SK-N-SH treated with all-trans-retinoic acid at 6 μM for 48 hours (cell line): ENCODE results near the gene MYH11.

Experiments used
- ATAC-seq: fragments of 200-7000 bp; cut with Tn5 transposase; 3 replicates; pipeline ENCODE4 v1.9.1; 2020; ENCODE audit warnings: mild to moderate bottlenecking, moderate library complexity
- ARNTL ChIP-seq: fragments of 450-650 bp; formaldehyde crosslinking; IDR thresholded peaks from 2 replicates; pipeline ENCODE4 v1.5.0; 2020; ENCODE audit warnings: low read depth, mild to moderate bottlenecking, moderate library complexity, borderline replicate concordance
- BACH2 ChIP-seq: fragments of 250-450 bp; sonication (Bioruptor Pico); IDR thresholded peaks from 2 replicates; pipeline ENCODE4 v1.9.0; 2021; ENCODE audit warnings: mild to moderate bottlenecking, borderline replicate concordance
- CSDC2 ChIP-seq: fragments of 250-450 bp; sonication (Bioruptor Pico); IDR thresholded peaks from 2 replicates; pipeline ENCODE4 v1.5.0; 2020; ENCODE audit warnings: mild to moderate bottlenecking, moderate library complexity
- ESRRG ChIP-seq: fragments of 250-450 bp; sonication (Bioruptor Pico); IDR thresholded peaks from 2 replicates; pipeline ENCODE4 v1.6.1; 2021; ENCODE audit warnings: mild to moderate bottlenecking
- GLIS3 ChIP-seq: fragments of 250-450 bp; sonication (Bioruptor Pico); IDR thresholded peaks from 2 replicates; pipeline ENCODE4 v1.5.0; 2020; ENCODE audit warnings: mild to moderate bottlenecking, moderate library complexity
- ISL1 ChIP-seq: fragments of 250-450 bp; sonication (Bioruptor Pico); IDR thresholded peaks from 2 replicates; pipeline ENCODE4 v2.1.2; 2022; ENCODE audit warnings: mild to moderate bottlenecking, moderate library complexity
- OSR1 ChIP-seq: fragments of 250-450 bp; sonication (Bioruptor Pico); IDR thresholded peaks from 2 replicates; pipeline ENCODE4 v1.8.0; 2022; ENCODE audit warnings: moderate library complexity, mild to moderate bottlenecking, inconsistent platforms
- PPARA ChIP-seq: fragments of 250-450 bp; sonication (Bioruptor Pico); IDR thresholded peaks from 2 replicates; pipeline ENCODE4 v1.5.0; 2020; ENCODE audit warnings: mild to moderate bottlenecking, borderline replicate concordance
- RARB ChIP-seq: fragments of 250-450 bp; sonication (Bioruptor Pico); IDR thresholded peaks from 2 replicates; pipeline ENCODE4 v1.8.0; 2021; ENCODE audit warnings: mild to moderate bottlenecking, moderate library complexity
- SNAI2 ChIP-seq: fragments of 250-450 bp; sonication (Bioruptor Pico); IDR thresholded peaks from 2 replicates; pipeline ENCODE4 v1.5.0; 2020; ENCODE audit warnings: mild to moderate bottlenecking, moderate library complexity
- TCF4 ChIP-seq: fragments of 250-450 bp; sonication (Bioruptor Pico); IDR thresholded peaks from 2 replicates; pipeline ENCODE4 v1.8.0; 2021; ENCODE audit warnings: mild to moderate bottlenecking, moderate library complexity, borderline replicate concordance
- TOX ChIP-seq: fragments of 250-450 bp; sonication (Bioruptor Pico); IDR thresholded peaks from 2 replicates; pipeline ENCODE4 v1.8.0; 2021; ENCODE audit warnings: mild to moderate bottlenecking, moderate library complexity, borderline replicate concordance
- ZC3H10 ChIP-seq: fragments of 250-450 bp; sonication (Bioruptor Pico); IDR thresholded peaks from 2 replicates; pipeline ENCODE4 v1.5.1; 2021; ENCODE audit warnings: mild to moderate bottlenecking, moderate library complexity
- ZFP3 ChIP-seq: fragments of 250-450 bp; sonication (Bioruptor Pico); IDR thresholded peaks from 2 replicates; pipeline ENCODE4 v1.5.0; 2020; ENCODE audit warnings: mild to moderate bottlenecking, moderate library complexity
- ZFP30 ChIP-seq: fragments of 450-650 bp; formaldehyde crosslinking; IDR thresholded peaks from 2 replicates; pipeline ENCODE4 v1.5.0; 2022; ENCODE audit warnings: mild to moderate bottlenecking, moderate library complexity
- ZNF565 ChIP-seq: fragments of 450-650 bp; formaldehyde crosslinking; conservative IDR thresholded peaks from 2 replicates; pipeline ENCODE4 v1.5.0; 2020; ENCODE audit warnings: low read depth, mild to moderate bottlenecking, moderate library complexity
- ZNF70 ChIP-seq: fragments of 450-650 bp; formaldehyde crosslinking; IDR thresholded peaks from 2 replicates; pipeline ENCODE4 v1.5.0; 2020; ENCODE audit warnings: mild to moderate bottlenecking, moderate library complexity
- ZNF8 ChIP-seq: fragments of 450-650 bp; formaldehyde crosslinking; IDR thresholded peaks from 2 replicates; pipeline ENCODE4 v1.5.0; 2020; ENCODE audit warnings: mild to moderate bottlenecking, moderate library complexity
- TF ChIP-seq, protein P1 (sequence below): fragments of 250-450 bp; sonication (Bioruptor Pico); IDR thresholded peaks from 2 replicates; pipeline ENCODE4 v1.5.1; 2021; ENCODE audit warnings: mild to moderate bottlenecking, moderate library complexity
- TF ChIP-seq, protein P2 (sequence below): fragments of 250-450 bp; sonication (Bioruptor Pico); IDR thresholded peaks from 2 replicates; pipeline ENCODE4 v1.5.1; 2020; ENCODE audit warnings: low read depth, mild to moderate bottlenecking, moderate library complexity
- TF ChIP-seq, protein P3 (sequence below): fragments of 250-450 bp; sonication (Bioruptor Pico); IDR thresholded peaks from 2 replicates; pipeline ENCODE4 v1.5.0; 2020; ENCODE audit warnings: mild to moderate bottlenecking, moderate library complexity
- TF ChIP-seq, protein P4 (sequence below): fragments of 250-450 bp; sonication (Bioruptor Pico); IDR thresholded peaks from 2 replicates; pipeline ENCODE4 v1.8.0; 2020; ENCODE audit warnings: mild to moderate bottlenecking, moderate library complexity, borderline replicate concordance
- TF ChIP-seq, protein P5 (sequence below): fragments of 250-450 bp; sonication (Bioruptor Pico); IDR thresholded peaks from 2 replicates; pipeline ENCODE4 v1.8.0; 2021; ENCODE audit warnings: low read depth, mild to moderate bottlenecking, moderate library complexity, borderline replicate concordance

Gene MYH11

DNA sequence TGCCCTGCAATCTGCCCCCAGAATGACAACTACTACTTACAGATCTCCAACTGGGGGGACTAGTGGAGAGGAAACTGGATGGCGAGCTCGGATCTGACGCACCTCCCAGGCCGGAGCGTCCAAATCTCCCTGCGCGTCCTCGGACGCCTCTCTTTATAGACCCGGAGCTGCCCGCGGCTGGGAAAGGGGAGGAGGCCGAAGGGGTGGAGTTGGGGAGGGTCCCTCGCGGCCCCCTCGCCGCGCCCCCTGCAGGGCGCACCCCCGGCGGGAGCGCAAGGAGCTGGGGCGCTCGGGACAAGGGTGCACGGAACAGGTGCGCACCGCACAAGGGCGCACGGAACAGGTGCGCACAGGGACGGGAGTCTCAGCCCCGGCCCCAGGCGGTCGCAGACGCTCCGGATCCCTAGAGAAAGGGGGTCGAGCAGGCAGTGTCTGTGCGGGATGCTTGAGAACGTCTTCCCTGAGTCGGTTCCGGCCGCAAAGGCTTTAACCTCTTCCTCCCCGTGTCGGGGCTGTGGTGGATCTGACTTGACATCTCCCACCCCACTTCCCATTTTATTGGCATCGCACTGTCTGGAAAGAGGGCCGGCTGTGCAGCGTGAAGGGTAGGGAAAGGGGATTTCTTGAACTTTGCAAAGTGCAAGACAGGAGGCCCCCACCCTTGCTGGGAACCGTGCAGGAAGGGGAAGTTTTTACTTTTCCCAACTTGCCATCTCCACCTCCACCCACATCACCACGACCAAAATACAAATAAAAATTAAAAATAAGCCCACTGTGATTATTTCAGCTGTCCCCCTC, at the start of gene MYH11:
Gene MYH11, minus strand, starts transcription at position 128 of the 798 bp plus-strand sequence. CDS start 18,776 bp downstream, outside the sequence.
- peak; percentile 34 for ATAC-seq
- TF ChIP-seq, protein P1, sequence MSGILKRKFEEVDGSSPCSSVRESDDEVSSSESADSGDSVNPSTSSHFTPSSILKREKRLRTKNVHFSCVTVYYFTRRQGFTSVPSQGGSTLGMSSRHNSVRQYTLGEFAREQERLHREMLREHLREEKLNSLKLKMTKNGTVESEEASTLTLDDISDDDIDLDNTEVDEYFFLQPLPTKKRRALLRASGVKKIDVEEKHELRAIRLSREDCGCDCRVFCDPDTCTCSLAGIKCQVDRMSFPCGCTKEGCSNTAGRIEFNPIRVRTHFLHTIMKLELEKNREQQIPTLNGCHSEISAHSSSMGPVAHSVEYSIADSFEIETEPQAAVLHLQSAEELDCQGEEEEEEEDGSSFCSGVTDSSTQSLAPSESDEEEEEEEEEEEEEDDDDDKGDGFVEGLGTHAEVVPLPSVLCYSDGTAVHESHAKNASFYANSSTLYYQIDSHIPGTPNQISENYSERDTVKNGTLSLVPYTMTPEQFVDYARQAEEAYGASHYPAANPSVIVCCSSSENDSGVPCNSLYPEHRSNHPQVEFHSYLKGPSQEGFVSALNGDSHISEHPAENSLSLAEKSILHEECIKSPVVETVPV (CRISPR knock-in tag): no peak
- TF ChIP-seq ZFP30 (CRISPR knock-in tag) (no peak), OSR1 (CRISPR knock-in tag) (no peak), ZNF70 (CRISPR knock-in tag) (no peak), SNAI2 (CRISPR knock-in tag) (no peak)

DNA sequence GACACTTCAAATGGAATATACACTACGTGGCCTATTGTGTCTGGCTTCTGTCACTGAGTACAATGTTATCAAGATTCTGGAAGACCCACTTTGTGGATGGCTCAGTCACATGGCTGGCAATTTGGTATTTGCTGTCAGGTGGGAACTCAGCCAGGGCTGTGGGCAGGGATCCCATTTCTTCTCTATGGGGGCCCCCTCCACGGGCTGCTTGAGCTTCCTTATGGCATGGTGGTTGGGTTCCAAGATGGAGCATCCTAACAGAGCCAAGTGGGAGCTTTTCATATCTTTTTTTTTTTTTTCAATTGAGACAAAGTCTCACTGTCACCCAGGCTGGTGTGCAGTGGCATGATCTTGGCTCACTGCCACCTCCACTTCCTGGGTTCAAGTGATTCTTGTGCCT, 49.6 kb upstream of the MYH11 start:
- peak; percentile 78; the same call in 1 of the 2 replicates for TF ChIP-seq ZNF565 (CRISPR knock-in tag)
- no peak for TF ChIP-seq ISL1
- TF ChIP-seq, all 23 proteins: peak for 1
- no peak for ATAC-seq

DNA sequence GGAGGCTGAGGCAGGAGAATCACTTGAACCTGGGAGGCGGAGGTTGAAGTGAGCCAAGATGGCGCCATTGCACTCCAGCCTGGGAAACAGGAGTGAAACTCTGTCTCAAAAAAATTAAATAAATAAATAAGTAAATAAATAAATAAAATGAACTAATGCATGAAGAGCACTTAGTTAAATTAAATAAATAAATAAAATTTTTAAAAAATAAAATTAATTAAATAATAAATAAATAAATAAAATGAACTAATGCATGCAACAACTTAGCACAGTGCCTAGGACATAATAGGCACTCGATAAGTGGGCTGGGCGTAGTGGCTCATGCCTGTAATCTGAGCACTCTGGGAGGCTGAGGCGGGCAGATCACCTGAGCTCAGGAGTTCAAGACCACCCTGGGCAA, 47.1 kb upstream of the MYH11 start:
- TF ChIP-seq, protein P1 (CRISPR knock-in tag): no peak
- no peak for TF ChIP-seq ZNF565 (CRISPR knock-in tag)
- TF ChIP-seq TOX: no peak
- no peak for TF ChIP-seq ZNF8 (CRISPR knock-in tag)
- no peak for TF ChIP-seq GLIS3 (CRISPR knock-in tag)
- TF ChIP-seq, protein P2, sequence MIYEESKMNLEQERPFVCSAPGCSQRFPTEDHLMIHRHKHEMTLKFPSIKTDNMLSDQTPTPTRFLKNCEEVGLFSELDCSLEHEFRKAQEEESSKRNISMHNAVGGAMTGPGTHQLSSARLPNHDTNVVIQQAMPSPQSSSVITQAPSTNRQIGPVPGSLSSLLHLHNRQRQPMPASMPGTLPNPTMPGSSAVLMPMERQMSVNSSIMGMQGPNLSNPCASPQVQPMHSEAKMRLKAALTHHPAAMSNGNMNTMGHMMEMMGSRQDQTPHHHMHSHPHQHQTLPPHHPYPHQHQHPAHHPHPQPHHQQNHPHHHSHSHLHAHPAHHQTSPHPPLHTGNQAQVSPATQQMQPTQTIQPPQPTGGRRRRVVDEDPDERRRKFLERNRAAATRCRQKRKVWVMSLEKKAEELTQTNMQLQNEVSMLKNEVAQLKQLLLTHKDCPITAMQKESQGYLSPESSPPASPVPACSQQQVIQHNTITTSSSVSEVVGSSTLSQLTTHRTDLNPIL (CRISPR knock-in tag): no peak
- TF ChIP-seq OSR1 (CRISPR knock-in tag): no peak
- no peak for ATAC-seq

DNA sequence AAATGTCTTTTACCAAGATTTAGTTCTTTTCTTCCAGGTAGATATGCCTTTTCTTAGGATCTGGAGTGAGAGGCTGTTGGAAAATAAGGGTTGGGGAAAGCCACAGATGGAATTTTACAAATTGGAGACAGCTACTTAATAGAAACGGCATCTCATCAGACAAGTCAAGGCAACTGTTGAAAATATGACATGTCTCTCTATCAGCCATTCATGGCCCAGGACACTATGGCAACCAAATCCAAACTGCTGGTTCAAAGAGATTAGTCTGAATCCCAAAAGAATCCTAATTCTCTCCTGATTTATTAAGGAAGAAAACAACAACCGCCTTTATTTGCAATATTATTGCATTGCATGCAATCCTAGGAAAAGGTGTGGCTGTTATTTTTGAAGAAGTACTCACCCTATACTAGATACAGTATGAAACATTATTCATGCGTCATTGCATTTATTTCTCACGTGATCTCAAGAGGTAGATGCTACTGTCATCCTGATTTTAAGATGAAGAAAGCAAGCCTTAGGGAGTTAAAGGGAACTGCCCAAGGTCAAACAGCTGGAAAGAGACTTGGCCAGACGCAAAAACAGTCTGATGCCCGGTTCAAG, 44.2 kb upstream of the MYH11 start:
- no peak for TF ChIP-seq TCF4
- no peak for TF ChIP-seq OSR1 (CRISPR knock-in tag)
- TF ChIP-seq ZC3H10 (CRISPR knock-in tag): no peak
- TF ChIP-seq, protein P3, sequence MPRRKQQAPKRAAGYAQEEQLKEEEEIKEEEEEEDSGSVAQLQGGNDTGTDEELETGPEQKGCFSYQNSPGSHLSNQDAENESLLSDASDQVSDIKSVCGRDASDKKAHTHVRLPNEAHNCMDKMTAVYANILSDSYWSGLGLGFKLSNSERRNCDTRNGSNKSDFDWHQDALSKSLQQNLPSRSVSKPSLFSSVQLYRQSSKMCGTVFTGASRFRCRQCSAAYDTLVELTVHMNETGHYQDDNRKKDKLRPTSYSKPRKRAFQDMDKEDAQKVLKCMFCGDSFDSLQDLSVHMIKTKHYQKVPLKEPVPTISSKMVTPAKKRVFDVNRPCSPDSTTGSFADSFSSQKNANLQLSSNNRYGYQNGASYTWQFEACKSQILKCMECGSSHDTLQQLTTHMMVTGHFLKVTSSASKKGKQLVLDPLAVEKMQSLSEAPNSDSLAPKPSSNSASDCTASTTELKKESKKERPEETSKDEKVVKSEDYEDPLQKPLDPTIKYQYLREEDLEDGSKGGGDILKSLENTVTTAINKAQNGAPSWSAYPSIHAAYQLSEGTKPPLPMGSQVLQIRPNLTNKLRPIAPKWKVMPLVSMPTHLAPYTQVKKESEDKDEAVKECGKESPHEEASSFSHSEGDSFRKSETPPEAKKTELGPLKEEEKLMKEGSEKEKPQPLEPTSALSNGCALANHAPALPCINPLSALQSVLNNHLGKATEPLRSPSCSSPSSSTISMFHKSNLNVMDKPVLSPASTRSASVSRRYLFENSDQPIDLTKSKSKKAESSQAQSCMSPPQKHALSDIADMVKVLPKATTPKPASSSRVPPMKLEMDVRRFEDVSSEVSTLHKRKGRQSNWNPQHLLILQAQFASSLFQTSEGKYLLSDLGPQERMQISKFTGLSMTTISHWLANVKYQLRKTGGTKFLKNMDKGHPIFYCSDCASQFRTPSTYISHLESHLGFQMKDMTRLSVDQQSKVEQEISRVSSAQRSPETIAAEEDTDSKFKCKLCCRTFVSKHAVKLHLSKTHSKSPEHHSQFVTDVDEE (CRISPR knock-in tag): no peak
- no peak for TF ChIP-seq ESRRG (CRISPR knock-in tag)
- no peak for TF ChIP-seq TOX
- TF ChIP-seq ZFP3 (CRISPR knock-in tag): no peak
- no peak for TF ChIP-seq SNAI2 (CRISPR knock-in tag)
- no peak for TF ChIP-seq RARB
- no peak for TF ChIP-seq GLIS3 (CRISPR knock-in tag)
- TF ChIP-seq ZNF8 (CRISPR knock-in tag): no peak
- TF ChIP-seq PPARA (CRISPR knock-in tag): no peak
- TF ChIP-seq ARNTL (CRISPR knock-in tag): no peak
- no peak for ATAC-seq

DNA sequence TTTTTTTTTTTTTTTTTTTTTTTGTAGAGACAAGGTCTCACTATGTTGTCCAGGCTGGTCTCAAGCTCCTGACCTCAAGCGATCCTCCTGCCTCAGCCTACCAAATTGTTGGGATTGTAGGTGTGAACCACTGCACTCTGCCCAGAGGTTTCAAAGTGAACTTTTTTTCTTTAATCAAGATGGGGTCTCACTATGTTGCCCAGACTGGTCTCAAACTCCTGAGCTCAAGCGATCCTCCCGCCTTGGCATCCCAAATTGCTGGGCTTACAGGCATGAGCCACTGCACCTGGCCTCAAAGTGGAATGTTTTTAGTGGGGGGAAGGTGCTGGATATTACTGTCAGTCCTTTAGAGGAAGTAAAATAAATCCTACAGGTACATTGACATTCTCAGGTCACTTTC, 43.5 kb upstream of the MYH11 start:
- no peak for ATAC-seq
- TF ChIP-seq ESRRG (CRISPR knock-in tag): no peak
- TF ChIP-seq, protein P4, sequence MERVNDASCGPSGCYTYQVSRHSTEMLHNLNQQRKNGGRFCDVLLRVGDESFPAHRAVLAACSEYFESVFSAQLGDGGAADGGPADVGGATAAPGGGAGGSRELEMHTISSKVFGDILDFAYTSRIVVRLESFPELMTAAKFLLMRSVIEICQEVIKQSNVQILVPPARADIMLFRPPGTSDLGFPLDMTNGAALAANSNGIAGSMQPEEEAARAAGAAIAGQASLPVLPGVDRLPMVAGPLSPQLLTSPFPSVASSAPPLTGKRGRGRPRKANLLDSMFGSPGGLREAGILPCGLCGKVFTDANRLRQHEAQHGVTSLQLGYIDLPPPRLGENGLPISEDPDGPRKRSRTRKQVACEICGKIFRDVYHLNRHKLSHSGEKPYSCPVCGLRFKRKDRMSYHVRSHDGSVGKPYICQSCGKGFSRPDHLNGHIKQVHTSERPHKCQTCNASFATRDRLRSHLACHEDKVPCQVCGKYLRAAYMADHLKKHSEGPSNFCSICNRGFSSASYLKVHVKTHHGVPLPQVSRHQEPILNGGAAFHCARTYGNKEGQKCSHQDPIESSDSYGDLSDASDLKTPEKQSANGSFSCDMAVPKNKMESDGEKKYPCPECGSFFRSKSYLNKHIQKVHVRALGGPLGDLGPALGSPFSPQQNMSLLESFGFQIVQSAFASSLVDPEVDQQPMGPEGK (CRISPR knock-in tag): no peak
- TF ChIP-seq ZFP3 (CRISPR knock-in tag): no peak
- no peak for TF ChIP-seq BACH2 (CRISPR knock-in tag)
- TF ChIP-seq, protein P5, sequence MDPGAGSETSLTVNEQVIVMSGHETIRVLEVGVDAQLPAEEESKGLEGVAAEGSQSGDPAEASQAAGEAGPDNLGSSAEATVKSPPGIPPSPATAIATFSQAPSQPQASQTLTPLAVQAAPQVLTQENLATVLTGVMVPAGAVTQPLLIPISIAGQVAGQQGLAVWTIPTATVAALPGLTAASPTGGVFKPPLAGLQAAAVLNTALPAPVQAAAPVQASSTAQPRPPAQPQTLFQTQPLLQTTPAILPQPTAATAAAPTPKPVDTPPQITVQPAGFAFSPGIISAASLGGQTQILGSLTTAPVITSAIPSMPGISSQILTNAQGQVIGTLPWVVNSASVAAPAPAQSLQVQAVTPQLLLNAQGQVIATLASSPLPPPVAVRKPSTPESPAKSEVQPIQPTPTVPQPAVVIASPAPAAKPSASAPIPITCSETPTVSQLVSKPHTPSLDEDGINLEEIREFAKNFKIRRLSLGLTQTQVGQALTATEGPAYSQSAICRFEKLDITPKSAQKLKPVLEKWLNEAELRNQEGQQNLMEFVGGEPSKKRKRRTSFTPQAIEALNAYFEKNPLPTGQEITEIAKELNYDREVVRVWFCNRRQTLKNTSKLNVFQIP: no peak
- no peak for TF ChIP-seq GLIS3 (CRISPR knock-in tag)
- TF ChIP-seq ZNF565 (CRISPR knock-in tag): no peak
- no peak for TF ChIP-seq CSDC2 (CRISPR knock-in tag)
